ENCODE data around the gene RAB11FIP3. TPM values are rescaled to one million over a fixed set of nuclear protein-coding genes. Genes with fewer than 3 reads are reported as not detected.

Gene RAB11FIP3
- total and polyA plus RNA-seq, 2 of the 13 experiments (the other 11 are each of a cell fraction or from before 2014, with no cell fraction given): 34.3 to 57.6 TPM

DNA sequence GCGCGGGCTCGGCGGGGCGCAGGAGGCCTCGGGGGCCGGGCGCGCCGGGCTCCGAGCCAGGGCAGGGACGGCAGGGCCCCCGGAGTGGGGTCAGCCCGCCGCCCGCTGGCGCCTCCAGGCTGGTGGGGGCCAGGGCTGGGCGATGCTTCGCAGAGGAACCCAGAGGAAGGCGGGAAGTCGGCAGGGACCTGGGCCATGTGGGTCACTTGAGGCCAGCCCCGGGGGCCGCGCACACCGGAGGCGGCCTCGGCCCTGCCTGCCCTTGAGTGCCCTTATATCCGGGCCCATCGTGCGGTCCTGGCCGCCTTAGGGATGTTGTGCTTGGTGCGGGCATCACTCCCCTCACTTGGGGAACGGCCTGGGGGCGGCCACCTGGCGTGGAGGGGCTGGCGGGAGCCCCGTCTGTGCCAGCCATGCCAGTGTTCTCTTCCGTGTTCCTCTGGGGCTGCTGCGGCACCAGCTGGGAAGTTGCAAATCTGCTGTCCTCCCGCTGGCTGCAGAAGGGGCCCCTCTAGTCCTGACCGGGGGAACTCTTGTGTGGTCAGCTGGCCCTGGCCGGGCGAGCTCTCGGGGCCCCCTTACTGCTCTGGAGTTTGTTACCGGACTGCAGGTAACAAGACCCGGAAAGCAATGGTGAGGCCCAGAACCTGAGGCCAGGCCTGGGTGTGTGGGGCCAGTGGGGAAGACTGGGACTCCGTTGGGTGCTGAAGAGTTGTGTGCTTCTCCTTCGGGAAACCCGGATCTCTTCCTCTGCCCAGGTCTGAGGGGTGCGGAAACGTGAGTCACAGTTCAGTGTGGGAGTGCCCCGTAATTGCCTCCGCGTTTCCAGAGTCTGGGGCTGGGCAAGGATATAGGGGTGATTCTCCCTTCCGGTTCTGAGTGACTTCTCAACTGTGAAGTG lies 102.9 kb downstream of the RAB11FIP3 start (continued):
- no peak for TF ChIP-seq SP1 (IDR thresholded peaks at IDR 0.05)
- TF ChIP-seq SP1 (CRISPR knock-in tag; IDR thresholded peaks at IDR 0.05): no peak
- peak; percentile 19; the same call in 1 of the 2 replicates for TF ChIP-seq SIN3A (IDR thresholded peaks at IDR 0.05; ENCODE audit: borderline replicate concordance, low read depth, low read length)
- peak; percentile 39 for TF ChIP-seq TBX2 (CRISPR knock-in tag; IDR thresholded peaks at IDR 0.05; ENCODE audit: borderline replicate concordance)
- peak; percentile 78 for TF ChIP-seq HNRNPL (IDR thresholded peaks at IDR 0.05; ENCODE audit: low read depth, low read length)
- TF ChIP-seq ZFP36L1 (CRISPR knock-in tag; IDR thresholded peaks at IDR 0.05): 0 out of 2 replicates have a peak, but pooled peaks have one; percentile 30
- TF ChIP-seq SAFB2 (CRISPR knock-in tag; IDR thresholded peaks at IDR 0.05; ENCODE audit: borderline replicate concordance, low read depth): peak; percentile 46; the same call in 1 of the 2 replicates
- TF ChIP-seq DPF2 (CRISPR knock-in tag; IDR thresholded peaks at IDR 0.05; ENCODE audit: borderline replicate concordance, low read depth): no peak
- TF ChIP-seq HOXA3 (CRISPR knock-in tag; IDR thresholded peaks at IDR 0.05): 0 out of 2 replicates have a peak, but pooled peaks have one; percentile 13
- TF ChIP-seq, protein P1, sequence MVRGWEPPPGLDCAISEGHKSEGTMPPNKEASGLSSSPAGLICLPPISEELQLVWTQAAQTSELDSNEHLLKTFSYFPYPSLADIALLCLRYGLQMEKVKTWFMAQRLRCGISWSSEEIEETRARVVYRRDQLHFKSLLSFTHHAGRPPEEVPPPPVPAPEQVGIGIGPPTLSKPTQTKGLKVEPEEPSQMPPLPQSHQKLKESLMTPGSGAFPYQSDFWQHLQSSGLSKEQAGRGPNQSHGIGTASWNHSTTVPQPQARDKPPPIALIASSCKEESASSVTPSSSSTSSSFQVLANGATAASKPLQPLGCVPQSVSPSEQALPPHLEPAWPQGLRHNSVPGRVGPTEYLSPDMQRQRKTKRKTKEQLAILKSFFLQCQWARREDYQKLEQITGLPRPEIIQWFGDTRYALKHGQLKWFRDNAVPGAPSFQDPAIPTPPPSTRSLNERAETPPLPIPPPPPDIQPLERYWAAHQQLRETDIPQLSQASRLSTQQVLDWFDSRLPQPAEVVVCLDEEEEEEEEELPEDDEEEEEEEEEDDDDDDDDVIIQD (CRISPR knock-in tag; IDR thresholded peaks at IDR 0.05; ENCODE audit: low read depth): 0 out of 2 replicates have a peak, but pooled peaks have one; percentile 18
- TF ChIP-seq ZNF335 (CRISPR knock-in tag; IDR thresholded peaks at IDR 0.05): peak; percentile 27; the same call in 1 of the 2 replicates
- peak; percentile 51; the same call in 1 of the 2 replicates for TF ChIP-seq DMAP1 (CRISPR knock-in tag; IDR thresholded peaks at IDR 0.05)
- TF ChIP-seq, protein P2, sequence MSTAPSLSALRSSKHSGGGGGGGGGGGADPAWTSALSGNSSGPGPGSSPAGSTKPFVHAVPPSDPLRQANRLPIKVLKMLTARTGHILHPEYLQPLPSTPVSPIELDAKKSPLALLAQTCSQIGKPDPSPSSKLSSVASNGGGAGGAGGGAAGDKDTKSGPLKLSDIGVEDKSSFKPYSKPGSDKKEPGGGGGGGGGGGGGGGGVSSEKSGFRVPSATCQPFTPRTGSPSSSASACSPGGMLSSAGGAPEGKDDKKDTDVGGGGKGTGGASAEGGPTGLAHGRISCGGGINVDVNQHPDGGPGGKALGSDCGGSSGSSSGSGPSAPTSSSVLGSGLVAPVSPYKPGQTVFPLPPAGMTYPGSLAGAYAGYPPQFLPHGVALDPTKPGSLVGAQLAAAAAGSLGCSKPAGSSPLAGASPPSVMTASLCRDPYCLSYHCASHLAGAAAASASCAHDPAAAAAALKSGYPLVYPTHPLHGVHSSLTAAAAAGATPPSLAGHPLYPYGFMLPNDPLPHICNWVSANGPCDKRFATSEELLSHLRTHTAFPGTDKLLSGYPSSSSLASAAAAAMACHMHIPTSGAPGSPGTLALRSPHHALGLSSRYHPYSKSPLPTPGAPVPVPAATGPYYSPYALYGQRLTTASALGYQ (CRISPR knock-in tag; IDR thresholded peaks at IDR 0.05): peak; percentile 8; the same call in 1 of the 2 replicates
- peak; percentile 48; the same call in 1 of the 2 replicates for TF ChIP-seq HIVEP1 (CRISPR knock-in tag; IDR thresholded peaks at IDR 0.05)
- TF ChIP-seq SPEN (CRISPR knock-in tag; IDR thresholded peaks at IDR 0.05; ENCODE audit: low read depth): peak; percentile 49; the same call in 1 of the 2 replicates
- TF ChIP-seq, protein P3, sequence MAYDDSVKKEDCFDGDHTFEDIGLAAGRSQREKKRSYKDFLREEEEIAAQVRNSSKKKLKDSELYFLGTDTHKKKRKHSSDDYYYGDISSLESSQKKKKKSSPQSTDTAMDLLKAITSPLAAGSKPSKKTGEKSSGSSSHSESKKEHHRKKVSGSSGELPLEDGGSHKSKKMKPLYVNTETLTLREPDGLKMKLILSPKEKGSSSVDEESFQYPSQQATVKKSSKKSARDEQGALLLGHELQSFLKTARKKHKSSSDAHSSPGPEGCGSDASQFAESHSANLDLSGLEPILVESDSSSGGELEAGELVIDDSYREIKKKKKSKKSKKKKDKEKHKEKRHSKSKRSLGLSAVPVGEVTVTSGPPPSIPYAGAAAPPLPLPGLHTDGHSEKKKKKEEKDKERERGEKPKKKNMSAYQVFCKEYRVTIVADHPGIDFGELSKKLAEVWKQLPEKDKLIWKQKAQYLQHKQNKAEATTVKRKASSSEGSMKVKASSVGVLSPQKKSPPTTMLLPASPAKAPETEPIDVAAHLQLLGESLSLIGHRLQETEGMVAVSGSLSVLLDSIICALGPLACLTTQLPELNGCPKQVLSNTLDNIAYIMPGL (CRISPR knock-in tag; IDR thresholded peaks at IDR 0.05; ENCODE audit: borderline replicate concordance in 1 of 2, low read depth in 1 of 2): peak in 1 of 2 experiments; percentile 35; a peak in 1 of 4 replicates
- TF ChIP-seq RXRB (CRISPR knock-in tag; IDR thresholded peaks at IDR 0.05; ENCODE audit: borderline replicate concordance): peak; percentile 51; the same call in 1 of the 2 replicates
- TF ChIP-seq, protein P4, sequence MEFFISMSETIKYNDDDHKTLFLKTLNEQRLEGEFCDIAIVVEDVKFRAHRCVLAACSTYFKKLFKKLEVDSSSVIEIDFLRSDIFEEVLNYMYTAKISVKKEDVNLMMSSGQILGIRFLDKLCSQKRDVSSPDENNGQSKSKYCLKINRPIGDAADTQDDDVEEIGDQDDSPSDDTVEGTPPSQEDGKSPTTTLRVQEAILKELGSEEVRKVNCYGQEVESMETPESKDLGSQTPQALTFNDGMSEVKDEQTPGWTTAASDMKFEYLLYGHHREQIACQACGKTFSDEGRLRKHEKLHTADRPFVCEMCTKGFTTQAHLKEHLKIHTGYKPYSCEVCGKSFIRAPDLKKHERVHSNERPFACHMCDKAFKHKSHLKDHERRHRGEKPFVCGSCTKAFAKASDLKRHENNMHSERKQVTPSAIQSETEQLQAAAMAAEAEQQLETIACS (CRISPR knock-in tag; IDR thresholded peaks at IDR 0.05): 0 out of 2 replicates have a peak, but pooled peaks have one; percentile 17
